GM19240 (cell line): ENCODE measurements around the gene FICD.

Source experiments
- DNase-seq: peaks from one replicate; pipeline ENCODE4 v3.0.0; 2011; ENCODE audit warnings: low spot score; ENCODE audit not compliant: insufficient read length

Gene FICD

DNA sequence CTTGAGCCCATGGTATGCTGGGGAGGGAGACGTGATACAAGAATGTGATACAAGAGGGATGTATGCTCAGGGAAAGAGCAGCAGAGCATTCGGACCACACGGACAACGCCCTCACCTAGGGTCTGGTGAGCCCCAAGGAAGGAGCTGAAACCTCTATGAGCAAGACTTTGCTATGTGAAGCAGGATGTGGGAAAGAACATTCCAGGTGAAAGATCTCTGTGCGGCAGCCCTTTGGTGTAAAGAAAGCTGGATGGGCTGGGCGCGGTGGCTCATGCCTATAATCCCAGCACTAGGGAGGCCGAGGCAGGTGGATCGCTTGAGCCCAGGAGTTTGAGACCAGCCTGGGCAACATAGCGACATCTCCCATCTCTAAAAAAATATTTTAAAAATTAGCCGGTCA, 16.9 kb upstream of the FICD start:
- DNase-seq, result no peak

DNA sequence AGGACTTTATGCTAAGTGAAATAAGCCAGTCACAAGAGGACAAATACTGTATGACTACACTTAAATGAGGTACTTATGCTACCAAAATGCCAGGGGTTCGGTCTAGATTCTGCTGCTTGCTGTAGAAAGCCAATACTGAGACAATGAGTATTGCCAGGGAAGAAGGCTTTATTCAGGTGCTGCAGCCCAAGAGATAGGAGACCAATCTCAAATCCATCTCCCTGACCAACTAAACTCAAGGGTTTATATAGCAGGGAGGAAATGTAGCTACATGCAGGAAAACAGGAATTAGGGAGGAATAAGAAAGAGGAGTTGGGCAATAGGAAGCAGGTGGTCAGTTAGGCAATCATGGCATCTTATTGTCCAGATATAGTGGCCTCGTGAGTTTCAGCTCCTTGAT, 12.2 kb upstream of the FICD start:
- DNase-seq, result no peak

DNA sequence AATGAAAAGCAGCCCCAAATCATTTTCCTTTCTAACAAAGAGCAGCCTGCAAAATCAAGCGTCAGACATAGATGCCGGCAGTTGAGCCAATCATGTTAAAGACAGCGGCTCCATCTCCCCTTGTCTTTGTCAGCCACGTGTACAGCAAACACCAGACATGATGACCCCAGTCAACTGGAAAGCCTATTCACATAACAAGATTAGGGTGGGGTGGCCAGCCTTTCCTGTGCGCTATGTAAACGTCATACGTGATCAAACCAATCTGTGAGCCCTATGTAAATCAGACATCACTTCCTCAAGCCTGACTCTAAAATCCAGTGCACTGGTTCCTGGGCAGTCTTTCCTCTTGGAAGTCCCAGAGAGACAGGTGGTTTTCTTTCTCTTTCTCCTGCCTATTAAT, 9.9 kb upstream of the FICD start:
- DNase-seq, result no peak

DNA sequence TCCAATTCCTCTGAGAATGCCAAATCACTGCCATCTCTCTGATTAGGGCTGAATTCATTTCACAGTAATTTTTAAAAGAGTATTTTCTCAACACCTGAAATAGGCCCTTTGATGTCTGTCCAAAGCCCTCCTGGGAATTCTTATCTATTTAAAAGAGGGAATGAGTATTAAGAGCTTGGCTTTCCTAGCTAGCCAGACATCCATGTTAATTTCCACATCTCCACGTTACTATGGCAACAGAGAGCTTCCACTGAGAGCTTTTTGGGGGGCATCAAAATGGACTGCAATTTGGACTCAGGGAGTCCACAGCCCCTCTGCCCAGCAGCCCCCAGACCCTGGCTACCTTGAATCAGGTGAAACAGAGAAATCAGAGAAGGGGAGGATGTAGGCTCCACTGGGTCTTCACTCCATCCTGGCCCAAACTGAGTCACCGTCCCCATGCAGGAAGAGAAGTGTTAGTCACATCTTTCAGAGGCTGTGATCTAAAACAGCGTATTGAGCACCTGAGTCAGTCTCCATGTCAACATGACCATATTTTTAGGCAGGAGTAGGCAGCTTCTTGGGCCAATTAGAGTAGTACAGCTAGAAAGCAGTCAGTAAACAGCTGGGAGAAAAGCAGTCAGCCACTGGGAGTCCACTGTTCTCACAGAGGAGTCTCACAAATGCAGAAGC, 7.0 kb upstream of the FICD start:
- no peak for DNase-seq

DNA sequence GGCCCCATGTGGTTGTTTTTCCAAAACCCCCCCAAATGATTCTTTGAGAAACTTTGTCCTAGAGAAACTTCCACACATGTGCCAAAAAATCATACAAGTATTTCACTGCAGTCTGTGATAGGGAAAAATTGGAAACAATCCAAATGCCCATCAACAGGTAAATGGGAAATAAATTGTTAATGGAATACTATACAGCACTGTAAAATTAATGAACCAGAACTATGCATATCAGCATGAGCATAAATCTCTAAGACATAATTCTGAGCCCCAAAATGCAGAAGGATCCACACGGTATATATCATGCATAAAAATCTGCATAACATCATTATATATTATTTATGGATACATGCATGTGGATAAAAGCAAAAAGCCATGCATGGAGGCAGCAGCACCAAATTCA, 5.3 kb upstream of the FICD start:
- no peak for DNase-seq

DNA sequence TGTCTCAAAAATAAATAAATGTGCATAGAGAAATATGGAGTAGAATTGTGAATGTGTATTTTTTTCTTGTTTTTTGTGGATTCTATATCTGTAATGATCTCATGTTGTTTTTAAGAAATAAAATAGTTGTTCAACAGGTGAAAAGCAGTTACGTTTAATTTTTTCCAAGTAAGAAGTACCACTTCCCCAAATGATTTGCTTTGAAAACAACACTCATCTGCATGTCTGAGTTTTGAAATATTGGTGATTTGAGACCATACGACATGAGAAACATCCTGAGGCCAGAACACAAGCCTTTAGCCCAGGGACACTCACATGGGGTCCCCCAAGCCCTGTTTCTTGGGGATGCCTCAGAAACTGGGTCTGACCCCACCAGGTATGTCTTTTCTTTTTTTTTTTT, 4.2 kb upstream of the FICD start:
- no peak for DNase-seq

DNA sequence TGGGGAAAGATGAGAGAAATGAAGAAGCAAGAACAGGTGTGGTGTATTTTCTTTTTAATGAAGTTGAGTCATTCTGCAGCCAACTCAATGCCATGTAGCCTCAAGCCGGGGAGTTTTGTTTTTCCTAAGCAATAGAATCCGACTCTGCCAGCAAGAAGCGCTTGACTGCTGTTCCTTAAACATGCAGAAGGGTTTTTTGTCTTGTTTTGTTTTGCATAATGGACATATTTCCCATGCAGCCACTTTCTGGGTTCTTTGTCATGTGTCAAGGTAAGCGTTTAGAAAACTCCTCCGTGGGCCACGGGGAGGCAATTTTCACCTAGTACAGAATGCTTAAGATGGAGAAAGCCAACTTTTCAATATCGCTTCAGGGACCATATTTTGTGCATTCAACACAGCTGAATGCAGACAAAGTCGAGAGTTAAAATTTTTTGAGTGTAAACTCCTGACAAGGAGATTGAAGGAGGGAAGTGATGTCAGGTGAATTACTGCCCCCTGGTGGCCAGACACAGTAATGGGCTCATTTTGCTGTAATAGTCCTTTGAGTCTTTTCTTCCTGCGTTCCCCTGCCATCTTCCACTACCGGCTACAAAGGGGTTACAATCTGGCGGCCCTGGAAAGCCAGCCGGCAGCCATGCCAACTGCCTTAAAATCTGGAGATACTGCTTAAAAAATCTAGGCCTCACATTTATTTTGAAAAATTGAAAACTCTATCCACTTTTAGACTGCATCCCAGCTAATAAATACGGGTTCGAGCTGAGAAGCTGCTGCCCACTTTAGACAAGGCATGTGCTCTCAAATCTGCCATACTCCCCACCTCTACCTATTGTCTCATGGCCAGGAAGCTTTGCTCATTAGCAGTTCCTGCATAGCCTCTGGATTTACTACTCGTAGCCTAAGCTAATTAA, 3.2 kb upstream of the FICD start:
- no peak for DNase-seq

DNA sequence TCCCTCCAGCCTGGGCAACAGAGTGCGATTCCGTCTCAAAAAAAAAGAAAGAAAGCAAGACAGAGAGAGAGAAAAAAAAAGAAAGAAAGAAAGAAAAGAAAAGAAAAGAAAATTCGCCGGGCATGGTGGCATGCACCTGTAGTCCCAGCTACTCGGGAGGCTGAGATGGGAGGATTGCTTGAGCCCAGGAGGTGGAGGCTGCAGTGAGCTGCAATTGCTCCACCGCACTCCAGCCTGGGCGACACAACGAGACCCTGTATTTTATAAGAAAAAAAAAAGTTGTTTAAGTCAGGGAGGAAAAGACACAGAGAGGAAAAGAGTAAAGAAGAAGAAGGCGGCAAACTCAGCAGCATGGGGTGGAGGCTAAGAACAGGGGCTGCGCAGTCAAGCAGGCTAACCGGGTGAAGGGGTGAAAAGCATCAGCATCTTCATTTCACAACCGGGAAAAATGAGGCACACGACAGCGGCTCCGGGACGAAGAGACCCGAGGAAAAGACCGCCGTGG, 557 bp upstream of the FICD start:
- no peak for DNase-seq

DNA sequence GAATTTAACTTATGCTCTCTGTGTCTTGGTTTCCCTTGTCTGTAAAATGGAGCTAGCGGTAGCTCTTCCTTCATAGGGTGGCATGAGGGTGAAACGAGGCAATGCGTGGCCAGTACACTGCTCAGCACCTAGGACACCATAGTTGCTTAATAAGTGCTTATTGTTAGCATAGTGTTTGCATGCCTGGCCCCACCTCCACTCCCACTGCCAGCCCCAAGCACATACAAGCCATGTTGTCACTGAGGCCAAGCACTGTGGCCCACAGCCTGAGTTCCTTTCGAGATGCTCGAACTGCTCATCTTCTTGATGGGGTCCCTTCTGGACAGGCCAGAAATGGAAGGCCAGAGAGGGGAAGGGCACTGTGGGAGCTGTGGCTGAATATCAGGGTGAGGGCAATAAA, 839 bp downstream of the FICD start:
- DNase-seq, result no peak

DNA sequence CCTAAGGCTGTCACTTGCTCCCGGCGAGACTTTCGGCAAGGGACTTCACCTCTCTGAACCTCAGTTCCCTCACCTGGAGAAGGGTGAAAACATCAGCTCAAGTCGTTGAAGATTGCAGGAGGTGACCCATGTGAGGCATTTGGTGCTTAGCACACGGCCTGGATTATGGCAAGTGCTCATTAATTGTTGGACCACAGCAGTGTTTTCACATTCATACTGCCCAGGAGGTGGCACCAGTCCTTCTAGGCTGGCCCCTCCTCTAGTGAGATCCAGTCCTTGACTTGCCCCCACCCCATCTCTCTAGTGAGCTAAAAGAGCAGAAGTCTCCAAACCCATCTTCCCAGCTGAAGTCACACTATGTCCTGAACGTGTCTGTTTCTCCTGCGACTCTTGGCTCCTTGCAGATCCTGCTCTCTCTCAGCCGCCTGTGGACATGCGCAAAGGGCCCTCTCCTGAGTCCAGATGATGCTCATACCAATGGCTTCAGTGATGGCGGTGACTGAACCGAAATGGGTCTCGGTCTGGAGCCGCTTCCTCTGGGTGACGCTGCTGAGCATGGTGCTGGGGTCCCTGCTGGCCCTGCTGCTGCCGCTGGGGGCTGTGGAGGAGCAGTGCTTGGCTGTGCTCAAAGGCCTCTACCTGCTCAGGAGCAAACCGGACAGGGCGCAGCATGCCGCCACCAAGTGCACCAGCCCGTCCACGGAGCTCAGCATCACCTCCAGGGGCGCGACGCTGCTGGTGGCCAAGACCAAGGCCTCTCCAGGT, 1.6 kb downstream of the FICD start:
- DNase-seq, result no peak

DNA sequence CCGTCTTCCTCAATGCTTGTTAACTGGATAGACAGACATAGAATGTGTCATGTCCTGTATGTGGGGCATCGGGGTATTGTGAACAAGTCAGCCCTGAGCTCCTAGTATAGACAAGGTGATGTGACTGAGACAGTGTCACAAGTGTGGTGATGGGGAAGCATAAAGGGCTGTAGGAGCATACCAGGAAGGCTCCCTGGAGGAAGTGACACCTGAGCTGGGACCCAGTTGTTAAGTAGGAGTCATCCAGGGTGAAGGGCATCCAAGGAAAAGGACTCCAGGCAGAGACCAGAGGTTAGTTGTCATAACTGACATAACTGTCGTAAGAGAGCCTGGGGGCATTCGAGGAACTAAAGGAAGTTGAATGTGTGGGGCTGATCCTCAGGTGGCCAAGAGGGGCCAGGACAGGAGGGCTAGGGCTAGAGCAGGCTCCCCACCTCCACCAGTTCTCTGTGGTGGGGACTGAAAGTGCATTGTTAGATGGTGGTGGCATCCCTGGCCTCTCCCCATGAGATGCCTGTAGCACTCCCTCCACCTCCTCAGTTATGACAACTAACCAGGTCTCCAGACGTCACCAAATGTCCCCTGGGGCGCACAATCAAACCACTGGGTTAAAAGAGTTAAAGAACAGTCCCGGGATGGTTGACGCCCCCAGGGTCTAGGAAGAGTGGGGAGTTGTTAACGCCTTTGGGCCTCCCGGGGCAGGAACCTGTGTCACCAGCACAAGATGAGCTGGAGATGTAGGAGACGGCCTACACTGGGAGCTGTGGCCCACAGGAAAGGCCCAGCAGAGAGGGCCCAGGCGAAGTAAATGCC, 2.4 kb downstream of the FICD start:
- no peak for DNase-seq

DNA sequence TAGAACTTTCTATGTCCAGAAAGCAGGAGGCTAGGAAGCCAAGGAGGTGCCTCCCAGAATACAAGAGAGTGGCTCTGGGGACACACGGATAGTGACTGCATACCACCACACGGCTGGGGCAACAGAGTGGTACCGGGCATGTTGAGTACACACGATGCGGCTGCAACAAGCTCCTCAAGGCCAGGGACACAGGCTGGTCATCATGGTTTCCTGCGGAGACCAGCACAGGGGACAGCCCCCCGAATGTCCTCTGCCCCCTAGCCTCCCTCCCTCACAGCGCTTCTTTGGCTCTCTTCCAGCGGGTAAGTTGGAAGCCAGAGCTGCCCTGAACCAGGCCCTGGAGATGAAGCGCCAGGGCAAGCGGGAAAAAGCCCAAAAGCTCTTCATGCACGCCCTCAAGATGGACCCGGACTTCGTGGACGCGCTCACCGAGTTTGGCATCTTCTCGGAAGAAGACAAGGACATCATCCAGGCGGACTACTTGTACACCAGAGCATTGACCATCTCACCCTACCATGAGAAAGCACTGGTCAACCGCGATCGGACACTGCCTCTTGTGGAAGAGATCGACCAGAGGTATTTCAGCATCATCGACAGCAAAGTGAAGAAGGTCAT, 3.1 kb downstream of the FICD start:
- DNase-seq, result no peak

DNA sequence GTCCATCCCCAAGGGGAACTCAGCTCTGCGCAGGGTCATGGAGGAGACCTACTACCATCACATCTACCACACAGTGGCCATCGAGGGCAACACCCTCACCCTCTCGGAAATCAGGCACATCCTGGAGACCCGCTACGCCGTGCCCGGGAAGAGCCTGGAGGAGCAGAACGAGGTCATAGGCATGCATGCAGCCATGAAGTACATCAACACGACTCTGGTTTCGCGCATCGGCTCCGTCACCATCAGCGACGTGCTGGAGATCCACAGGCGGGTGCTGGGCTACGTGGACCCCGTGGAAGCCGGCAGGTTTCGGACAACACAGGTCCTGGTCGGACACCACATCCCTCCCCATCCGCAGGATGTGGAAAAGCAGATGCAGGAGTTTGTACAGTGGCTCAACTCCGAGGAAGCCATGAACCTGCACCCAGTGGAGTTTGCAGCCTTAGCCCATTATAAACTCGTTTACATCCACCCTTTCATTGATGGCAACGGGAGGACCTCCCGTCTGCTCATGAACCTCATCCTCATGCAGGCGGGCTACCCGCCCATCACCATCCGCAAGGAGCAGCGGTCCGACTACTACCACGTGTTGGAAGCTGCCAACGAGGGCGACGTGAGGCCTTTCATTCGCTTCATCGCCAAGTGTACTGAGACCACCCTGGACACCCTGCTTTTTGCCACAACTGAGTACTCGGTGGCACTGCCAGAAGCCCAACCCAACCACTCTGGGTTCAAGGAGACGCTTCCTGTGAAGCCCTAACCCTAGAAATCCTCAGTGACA, 3.8 kb downstream of the FICD start:
- no peak for DNase-seq

DNA sequence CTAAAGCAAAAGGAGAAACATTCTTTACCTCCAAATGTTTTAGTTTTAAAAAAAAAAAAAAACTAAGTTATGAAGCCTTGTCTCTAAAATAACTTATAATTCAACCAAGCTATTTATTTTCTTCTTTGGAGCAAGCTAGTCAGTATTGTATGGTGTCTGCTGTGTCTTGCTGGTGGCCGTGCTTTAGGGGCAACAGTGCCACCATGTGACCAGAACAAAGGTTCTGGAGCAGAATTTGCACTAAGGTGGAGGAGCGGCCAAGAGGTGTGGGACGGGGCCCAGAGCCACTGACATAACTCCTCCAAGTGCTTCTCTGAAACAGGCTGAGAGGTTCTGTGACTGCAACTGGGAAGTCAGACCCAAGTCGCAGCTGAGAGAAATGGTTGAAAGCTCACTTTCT, 4.5 kb downstream of the FICD start:
- DNase-seq, result no peak

DNA sequence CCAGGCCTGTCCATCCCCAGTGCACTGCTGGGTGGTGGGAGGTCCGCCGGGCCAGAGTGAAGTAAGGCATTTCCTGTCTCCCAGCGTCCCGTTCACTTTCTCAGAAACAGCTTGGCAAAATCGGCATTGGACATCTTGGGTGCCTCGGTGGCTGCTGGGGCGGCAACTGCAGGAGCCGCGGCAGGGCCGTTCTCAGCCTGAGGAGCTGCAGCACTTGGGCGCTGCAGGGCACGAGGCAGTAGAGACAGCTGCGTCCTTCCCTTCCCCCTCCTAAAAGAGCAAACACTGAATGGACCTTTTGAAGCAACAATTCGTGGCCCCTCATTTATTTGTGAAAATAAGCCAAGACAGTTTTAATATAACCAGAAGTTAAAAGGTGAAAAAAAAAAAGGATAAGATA, 8.3 kb downstream of the FICD start:
- DNase-seq, result no peak

DNA sequence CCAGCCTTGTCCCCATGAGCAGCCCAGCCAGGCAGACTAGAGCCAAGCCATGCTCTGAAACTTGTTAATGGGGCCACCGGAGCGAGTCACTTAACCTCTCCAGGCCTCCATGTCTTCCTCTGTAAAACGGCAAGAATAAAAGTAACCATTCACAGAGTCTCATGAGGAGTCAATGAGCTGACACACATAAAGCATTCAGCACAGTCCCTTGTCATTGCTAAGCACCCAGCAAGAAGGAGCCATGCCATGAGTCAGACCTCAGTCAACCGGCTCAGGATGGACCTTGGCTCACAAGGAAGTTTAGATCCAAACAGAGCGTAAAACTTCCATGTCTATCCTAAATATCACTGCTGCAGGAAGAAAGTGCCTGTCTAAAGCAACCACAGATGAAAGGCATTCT, 10.6 kb downstream of the FICD start:
- no peak for DNase-seq

DNA sequence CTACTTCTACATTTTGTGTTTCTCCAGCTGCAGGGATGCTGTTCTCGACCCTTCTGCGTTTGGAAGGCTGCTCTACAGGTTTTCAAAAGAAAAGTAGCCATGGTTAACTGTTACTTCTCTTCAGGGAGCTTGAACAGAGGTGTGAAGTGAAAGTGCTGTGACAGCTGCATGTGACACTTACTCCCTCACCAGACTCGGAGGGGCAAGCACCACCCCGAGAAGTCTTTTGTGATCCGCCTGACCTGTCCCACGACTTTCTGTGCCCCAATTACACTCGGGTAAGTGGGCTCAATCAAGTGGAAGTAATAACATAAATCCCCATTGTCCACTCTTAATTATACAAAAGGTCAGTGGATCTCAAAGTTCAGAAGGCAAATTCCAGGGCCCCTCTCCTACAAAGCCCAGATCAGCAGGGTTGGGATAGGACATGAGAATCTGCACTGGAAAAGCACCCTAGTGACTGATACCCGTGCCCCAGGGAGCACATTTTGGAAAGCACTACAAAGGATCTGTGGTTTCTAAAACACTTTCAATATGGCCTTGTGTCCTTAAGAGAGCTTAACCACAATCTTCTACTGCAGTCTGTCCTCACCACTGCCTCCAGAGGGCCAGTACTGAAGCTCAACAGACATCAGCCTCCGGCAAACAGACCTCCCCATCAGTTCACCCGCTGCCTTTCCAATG, 11.5 kb downstream of the FICD start:
- DNase-seq, result no peak

DNA sequence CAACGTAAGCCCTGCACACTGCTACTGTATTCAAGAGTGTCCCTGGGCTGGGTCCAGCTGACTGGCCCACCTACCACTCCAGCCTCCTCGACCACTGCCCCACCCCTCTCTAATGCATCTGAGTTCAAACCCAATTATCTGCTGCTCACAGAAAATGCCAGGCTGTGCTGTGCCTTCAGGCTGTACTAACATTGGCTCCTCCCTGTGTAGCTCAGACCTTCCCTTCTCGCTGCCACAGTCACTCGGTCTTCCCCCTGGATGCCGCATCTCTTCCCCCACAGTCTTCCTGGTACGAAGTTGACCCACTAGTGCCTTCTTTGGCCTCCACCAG, 12.1 kb downstream of the FICD start:
- DNase-seq, result no peak

DNA sequence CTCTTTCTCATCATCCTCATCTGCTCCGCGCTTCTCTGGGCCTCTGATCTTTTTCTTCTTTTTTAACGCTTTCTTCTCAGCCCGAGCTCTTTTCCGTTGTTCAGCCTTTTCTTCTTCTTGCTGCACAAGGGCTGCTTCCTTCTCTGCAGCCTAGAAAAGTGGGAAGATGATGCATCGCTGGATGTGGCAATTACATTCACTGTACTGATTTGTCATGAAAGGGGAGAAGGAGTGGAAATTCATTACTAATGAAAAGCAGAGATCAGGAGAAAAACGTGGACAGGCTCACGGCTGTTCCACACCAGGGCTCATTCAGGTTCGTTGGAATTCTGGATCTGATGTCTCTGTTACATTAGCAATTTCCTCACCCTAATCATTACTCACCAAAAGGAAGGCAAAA, 15.1 kb downstream of the FICD start:
- DNase-seq, result no peak
